ENCODE results near the gene MAMSTR.
"Not testable (repeated sequence)": the region's sequence is repeated elsewhere in the genome, so short reads cannot be mapped to it uniquely, and the experiment has no call there.

Gene MAMSTR

DNA sequence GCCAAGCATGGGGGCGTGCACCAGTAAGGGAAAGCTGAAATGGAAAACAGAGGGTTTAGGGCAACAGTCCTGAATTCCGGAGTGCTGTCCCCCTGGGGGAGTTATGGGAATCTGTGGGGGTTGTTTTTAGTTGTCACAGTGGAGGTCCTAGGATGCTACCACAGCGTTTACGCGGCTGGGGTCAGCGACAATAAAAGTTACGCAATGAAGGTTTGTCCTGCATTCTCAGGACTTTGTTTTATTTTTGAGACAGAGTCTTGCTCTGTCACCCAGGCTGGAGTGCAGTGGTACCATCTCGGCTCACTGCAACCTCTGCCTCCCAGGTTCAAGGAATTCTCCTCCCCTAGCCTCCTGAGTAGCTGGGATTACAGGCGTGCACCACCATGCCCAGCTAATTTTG is 25.9 kb downstream of the MAMSTR start:
- in situ Hi-C loops (cut with HindIII; ENCODE audit: low sequenced_read_pairs), result not testable (repeated sequence)

DNA sequence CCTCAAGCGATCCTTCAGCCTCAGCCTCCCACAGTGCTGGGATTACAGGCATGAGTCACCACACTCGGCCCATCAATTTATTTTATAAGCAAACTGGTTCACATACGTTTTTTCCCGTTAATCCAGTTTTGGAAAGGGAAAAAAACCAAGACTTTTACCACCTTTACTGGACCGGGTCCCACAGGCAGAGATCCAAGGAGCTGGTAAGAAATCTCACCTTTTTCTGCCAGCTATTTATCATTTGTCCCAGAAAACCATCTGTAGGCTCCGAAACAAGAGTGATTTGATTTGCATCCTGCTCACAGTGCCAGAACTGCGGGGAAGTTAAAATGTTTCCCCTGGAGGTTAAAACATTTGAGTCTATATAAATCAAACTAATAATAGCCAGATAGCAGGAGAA is 30.1 kb downstream of the MAMSTR start:
- in situ Hi-C loops (cut with HindIII; ENCODE audit: low sequenced_read_pairs), result no loop called here

DNA sequence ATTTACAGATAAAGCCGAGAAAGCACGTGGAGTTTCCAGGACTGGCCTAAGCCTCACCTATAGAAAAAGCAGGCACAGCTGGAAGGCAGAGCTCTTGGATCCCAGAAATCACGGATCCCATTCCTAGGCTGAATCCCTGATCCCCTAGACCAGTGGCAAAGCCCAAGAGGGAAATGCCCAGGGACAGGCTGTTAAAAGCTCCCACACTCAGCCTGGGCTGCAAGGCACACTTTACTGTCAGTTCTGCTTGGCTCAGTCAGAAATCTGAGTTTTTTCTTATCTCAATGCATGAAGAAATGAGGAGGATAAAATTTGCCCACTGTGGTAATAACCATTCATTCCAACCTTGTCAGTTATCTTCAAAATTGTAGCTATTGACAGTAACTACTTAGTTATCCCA is 31.7 kb downstream of the MAMSTR start:
- in situ Hi-C loops (cut with HindIII; ENCODE audit: low sequenced_read_pairs), result no loop called here

DNA sequence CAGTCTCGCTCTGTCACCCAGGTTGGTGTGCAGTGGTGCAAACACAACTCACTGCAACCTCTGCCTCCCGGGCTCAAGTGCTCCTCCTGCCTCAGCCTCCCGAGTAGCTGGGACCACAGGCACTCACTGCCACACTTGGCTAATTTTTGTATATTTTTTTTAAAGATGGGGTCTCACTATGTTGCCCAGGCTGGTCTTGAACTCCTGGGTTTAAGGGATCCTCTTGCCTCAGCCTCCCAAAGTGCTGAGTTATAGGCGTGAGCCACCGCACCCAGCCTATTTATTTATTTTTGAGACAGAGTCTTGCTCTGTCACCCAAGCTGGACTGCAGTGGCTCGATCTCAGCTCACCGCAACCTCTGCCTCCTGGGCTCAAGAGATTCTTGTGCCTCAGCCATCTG is 32.9 kb downstream of the MAMSTR start:
- in situ Hi-C loops (cut with HindIII; ENCODE audit: low sequenced_read_pairs), result not testable (repeated sequence)

DNA sequence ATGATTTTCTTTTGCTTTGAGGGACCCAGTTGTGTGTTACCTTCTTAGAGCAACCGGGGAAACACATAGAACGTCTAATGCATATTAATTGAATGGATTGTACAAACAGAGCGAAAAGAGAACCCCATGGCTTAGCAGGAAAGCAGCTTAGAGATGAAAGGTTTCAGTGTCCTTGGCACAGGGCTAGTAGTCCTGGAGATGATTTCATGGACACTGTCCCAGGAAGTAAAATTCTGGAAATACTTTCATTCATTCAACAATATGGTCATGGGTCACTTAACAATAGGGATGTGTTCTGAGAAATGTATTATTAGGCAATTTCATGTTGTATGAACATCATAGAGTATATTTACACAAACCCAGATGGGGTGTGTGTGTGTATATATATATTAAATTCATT is 33.4 kb downstream of the MAMSTR start:
- in situ Hi-C loops (cut with HindIII; ENCODE audit: low sequenced_read_pairs), result no loop called here

DNA sequence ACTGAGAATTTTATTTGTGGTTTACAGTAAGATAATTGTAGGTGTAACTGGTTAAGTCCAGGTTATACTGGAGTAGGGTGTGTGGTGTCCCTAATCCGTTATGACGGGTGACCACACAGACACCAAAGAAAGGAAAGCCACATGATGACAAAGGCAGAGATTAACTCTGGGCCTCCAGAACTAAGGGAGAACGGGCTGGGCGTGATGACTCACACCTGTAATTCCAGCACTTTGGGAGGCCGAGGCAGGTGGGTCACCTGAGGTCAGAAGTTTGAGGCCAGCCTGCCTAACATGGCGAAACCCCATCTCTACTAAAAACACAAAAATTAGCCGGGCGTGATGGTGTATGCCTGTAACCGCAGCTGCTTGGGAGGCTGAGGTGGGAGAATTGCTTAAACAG is 33.9 kb downstream of the MAMSTR start:
- in situ Hi-C loops (cut with HindIII; ENCODE audit: low sequenced_read_pairs), result no loop called here

DNA sequence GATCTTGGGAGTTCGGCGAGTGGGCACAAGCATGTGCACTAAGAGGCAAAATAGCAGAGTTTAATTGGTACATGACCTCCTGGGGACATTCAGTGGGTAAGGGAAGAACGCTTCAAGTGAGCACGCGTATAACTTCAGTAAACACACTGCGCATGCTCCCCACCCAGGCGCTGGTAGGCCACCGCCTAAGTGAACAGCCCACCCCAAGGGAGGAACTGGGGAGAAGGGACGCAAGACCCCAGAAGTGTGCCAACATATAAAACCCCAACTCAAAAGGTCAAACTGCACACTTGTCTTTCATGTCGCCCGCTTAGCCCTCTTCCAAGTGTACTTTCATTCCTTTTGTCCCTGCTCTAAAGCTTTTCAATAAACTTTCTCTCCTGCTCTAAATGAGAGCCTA is 36.2 kb downstream of the MAMSTR start:
- in situ Hi-C loops (cut with HindIII; ENCODE audit: low sequenced_read_pairs), result no loop called here

DNA sequence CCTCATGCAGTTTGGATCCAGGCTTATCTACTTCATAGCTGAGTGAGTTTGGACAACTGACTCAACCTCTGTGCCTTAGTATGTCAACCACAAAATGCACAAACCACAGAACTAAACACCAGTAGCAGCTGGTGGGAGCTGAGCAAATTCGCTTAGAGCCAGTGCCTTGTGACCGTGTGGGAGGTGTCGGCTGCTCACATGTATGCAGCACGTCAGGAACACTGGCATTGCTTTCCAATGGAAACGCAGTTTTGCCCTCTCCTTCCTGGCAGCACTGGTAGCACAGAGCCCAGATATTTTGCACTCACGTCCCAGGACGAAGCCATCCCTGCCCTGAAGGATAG is 38.4 kb downstream of the MAMSTR start:
- in situ Hi-C loops (cut with HindIII; ENCODE audit: low sequenced_read_pairs), result no loop called here

DNA sequence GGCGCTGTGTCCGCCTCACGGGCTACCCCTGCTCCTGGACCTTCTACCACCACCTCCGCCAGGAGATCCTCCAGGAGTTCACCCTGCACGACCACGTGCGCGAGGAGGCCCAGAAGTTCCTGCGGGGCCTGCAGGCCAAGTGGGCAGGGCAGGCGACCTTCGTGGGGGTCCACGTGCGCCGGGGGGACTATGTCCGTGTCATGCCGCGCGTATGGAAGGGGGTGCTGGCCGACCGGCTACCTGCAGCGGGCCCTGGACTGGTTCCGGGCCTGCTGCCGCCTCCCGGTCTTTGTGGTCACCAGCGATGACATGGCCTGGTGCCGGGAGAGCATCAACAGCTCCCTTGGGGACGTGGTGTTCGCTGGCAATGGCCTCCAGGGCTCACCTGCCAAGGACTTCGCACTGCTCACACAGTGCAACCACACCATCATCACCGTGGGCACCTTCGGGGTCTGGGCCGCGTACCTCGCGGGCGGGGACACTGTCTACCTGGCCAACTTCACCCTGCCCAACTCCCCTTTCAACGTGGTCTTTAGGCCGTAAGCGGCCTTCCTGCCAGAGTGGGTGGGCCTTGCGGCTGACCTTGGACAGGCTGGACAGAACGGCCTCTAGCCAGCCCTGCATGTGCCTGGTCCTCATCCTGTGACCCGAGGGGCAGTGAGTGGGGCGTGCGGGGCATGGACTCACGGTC is 38.9 kb downstream of the MAMSTR start:
- in situ Hi-C loops (cut with HindIII; ENCODE audit: low sequenced_read_pairs), result no loop called here

DNA sequence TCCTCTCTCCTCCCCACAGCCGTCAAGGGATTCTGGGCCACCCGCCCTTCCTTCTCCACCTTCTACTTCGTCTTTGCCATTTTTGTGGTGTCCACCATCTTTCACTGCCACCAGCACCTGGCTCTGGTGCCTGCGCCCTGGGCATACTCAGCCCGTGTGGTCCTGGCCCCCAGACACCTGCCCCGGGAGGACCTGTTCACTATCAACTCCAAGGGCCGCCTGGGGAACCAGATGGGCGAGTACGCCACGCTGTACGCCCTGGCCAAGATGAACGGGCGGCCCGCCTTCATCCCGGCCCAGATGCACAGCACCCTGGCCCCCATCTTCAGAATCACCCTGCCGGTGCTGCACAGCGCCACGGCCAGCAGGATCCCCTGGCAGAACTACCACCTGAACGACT is 39.5 kb downstream of the MAMSTR start:
- in situ Hi-C loops (cut with HindIII; ENCODE audit: low sequenced_read_pairs), result not testable (repeated sequence)

DNA sequence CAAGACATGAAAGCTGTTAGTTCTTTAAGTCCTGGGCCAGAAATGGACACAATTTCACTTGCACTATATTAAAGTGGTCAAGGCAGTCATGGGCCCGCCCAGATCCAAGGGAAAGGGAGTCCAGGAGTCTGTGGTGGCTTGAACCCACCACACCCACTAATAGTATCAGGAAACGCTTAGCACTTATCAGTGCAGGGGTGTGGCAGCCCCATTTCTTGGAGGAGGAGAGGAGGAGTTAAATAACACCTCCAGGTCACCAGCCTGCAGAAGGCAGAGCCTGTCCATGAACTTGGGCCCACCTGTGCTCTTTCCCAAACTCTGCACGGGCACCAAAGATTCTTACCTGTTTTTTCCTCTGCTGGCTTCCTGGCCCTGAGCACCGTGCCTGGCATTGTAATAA is 41.3 kb downstream of the MAMSTR start:
- in situ Hi-C loops (cut with HindIII; ENCODE audit: low sequenced_read_pairs), result loop anchor here (10.0 kb wide), 1 partner anchor 117 kb away; no protein-coding TSS in a partner anchor

DNA sequence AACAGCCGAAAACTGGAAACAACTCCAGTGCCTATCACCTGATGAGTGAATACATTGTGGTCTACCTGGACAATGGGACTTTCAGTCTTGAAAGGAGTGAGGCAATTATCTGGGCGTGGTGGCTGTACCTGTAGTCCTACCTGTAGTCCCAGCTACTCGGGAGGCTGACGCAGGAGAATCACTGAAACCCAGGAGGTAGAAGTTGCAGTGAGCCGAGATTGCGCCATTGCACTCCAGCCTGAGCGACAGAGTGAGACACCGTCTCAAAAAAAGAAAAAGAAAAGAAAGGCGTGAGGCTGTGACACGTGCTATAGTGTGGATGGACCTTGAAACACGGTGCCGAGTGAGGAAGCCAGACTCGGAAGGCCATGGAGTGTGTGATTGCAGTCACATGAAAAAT is 42.6 kb downstream of the MAMSTR start:
- in situ Hi-C loops (cut with HindIII; ENCODE audit: low sequenced_read_pairs), result loop anchor here (10.0 kb wide), 1 partner anchor 118 kb away; no protein-coding TSS in a partner anchor

DNA sequence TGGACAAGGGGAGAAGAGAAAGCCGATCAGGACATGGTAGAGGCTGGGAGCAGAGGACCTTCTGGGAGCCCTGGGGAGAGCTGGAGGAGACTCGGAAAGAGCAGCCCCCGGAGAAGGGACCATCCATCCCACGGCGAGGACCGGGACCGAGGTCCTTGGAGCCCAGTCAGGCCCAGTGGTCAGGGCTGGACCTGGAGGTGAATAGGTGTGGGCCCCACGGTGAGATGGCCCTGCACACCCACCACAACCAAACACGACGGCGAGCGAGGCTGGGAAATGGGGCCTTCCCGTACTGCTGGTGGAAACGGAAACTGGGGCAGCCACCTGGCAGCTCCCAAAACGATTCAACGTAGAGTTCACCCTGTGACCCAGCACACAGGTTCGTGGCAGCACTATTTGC is 43.0 kb downstream of the MAMSTR start:
- in situ Hi-C loops (cut with HindIII; ENCODE audit: low sequenced_read_pairs), result loop anchor here (10.0 kb wide), 1 partner anchor 118 kb away; no protein-coding TSS in a partner anchor

DNA sequence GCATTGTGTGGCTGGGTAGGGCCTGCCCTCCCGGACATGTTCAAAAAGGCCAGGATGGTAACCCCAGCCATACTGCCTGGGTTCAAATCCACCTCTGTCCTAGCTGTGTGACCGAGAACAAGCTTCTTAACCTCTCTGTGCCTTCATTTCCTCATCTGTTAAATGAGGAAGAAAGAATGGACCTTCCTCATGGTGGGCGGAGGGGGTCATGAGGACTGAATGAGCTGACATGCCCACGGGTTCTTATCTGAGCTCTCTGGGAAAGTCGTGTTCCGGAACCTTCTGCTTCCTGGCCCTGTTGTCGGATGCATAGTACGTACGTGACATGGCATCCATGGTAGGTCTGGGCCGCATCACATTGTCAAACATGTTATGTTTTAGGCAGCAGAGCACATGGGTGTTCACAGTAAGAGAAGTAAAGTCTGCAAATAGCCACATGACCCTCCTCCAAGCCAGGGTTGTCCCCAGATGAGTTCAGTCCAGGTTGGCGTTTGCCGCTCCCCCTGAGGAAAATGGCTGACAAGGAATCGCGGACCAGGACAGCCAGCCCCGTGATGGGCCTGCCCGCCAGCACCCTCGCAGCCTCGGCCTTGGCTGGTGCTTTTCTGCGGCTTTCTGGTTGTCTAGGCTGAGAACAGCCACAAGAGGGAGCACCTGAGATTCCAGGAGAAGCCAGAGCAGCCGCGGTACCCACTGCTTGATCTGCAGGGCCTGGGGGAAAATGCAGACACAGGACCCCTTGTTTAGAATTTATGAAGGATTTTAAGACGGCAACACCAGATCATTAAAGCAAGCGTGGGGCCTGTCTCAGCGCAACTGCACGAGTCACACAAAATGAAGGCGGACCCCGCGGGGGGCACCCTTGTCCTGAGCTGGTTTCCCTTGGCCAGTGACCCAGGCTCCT is 44.4 kb downstream of the MAMSTR start:
- in situ Hi-C loops (cut with HindIII; ENCODE audit: low sequenced_read_pairs), result loop anchor here (10.0 kb wide), 1 partner anchor 120 kb away; no protein-coding TSS in a partner anchor

DNA sequence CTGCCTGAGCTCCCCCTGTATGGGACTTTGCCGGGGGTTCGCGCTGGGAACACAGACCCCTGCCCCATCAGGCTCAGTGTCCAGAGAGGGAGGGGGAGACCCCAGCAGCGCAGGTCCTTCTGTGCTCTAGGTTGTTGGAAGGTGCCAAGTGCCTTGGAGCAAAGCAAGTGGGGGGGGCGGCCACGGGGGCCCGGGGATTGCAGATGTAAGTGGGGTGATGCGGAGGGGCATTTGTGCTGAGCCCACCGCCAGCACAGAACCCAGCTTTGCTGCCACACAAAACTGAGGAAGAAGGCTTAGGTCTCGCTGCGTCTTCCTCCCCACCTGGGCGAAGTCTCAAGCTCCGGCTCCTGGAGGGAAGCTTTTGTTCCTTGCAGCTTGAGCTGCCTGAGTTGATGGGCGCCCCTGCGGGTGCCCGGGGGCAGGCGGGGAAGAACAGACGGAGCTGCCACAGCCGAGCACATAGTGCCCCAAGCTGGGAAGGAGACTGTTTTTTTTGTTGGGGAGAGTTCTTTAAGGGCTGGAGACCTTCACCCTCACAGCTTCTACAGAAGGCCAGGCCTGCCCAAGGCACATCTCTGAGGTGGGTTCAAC is 45.2 kb downstream of the MAMSTR start:
- in situ Hi-C loops (cut with HindIII; ENCODE audit: low sequenced_read_pairs), result loop anchor here (10.0 kb wide), 1 partner anchor 120 kb away; no protein-coding TSS in a partner anchor

DNA sequence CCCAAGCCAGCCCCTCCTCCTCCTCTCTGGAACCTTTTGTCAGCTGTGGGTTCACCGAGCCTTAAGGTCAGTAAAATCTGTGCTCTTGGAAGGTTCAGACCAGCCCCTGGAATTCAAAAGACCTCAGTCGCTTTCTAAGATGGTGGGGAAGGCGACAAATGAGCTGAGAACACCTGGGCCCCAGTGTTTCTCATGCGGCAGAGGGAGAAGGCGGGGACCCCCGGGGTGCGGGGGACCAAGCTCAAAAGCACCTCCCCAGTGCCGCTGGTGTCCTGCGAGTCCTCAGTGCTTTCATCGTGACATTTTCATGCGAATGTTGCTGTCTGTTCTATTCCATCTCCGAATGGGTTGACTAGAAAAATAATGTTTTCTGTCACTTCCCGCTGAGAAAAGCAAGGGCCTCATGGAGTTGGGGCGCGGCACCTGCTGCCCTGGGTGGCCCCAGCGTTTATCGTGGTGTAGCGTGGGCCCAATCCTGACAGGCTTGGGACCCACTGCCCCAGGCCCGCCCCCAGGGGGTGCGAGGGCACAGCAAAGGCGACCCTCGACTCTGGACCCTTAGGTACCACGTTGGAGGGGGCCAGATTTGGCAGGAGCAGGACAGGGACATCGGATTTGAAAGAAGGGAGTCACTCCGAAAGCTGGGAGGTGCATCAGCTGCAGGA is 46.0 kb downstream of the MAMSTR start:
- in situ Hi-C loops (cut with HindIII; ENCODE audit: low sequenced_read_pairs), result loop anchor here (10.0 kb wide), 1 partner anchor 121 kb away; no protein-coding TSS in a partner anchor

DNA sequence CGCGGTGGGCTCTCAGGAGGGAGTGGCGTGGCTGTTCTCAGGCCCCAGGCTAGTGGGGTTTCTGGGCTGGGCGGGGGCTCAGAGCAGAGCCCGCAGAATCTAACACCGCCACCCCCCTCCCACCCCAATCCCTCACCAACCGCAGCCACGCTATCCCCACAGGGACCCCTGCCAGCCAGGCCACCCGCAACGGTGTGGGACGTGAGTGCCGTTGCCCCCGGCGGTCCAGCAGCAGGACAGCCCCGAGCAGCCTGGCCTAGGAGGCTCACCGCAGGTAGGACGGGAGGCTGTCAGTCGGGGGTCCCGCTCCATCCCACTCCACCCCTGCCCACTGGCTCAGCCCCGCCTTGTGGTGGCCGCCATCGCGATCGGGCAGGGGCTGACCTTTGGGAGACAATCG is 46.5 kb downstream of the MAMSTR start, which contains the start of gene NTN5:
Gene NTN5 (minus strand): TSS at position 24 of the 400 bp plus-strand sequence. CDS start 2,031 bp downstream, outside the sequence.
- in situ Hi-C loops (cut with HindIII; ENCODE audit: low sequenced_read_pairs), result loop anchor here (10.0 kb wide), 1 partner anchor 122 kb away; no protein-coding TSS in a partner anchor

DNA sequence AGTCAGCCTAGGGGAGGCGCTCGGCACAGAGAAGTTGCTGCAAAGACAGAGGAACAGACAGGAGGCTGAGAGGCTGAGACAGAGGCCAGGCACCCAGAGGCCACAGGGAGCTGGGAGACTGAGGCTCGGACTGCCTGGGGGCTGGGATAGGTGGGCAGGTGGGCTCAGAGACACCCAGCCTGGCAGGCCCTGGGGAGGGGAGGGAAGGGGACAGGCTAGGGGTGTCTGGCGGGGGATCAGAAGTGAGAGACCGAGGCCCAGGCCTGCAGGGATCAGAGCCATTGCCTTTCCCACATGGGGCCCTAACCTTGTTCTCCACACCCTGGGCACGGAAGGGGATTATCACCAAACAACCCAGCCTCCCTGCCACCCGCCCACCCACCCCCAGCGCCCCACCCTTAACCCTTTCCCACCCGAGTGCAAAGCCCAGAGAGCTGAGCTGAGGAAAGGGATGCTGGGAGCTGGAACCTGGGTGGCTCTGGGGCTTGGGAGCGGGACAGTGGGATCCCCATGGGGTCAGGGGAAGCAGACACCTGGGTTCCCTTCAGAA is 48.0 kb downstream of the MAMSTR start:
- in situ Hi-C loops (cut with HindIII; ENCODE audit: low sequenced_read_pairs), result loop anchor here (10.0 kb wide), 1 partner anchor 123 kb away; no protein-coding TSS in a partner anchor

DNA sequence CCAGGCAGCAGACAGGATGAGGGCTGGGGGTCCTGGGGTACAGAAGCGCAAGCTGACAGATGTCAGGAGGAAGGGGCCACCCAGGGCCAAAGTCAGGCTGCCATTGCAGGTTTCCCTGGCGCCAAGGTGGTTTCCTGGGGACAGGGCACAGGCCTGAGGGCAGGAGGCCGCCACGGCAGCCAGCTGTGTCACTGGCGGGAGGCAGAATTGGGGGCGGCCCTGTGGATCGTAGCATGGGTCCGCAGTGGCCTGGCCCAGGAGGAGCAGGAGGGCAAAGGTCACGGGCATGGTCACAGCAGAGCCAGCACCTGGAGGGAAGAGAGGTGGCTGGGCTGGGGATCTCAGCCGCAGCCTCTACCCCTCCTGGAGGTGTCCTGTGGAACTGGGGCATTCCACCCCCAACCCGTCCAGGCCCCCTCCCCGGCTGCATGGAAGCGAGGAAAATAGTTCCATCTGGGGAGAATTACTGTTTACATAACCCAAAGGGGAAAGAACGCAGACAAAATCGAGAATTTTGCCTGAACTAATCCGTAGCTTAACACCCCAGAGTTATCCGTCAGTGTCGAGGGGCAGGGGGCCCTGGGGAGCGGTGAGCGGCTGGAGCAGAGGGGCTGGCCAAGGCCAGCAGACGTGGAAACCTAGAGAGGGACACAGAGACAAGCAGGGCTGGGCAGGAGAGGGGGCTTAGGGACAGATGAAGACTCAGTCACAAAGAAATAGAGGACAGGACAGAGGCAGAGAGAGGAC is 48.7 kb downstream of the MAMSTR start:
- in situ Hi-C loops (cut with HindIII; ENCODE audit: low sequenced_read_pairs), result loop anchor here (10.0 kb wide), 1 partner anchor 124 kb away; no protein-coding TSS in a partner anchor

All from endothelial cell of hepatic sinusoid (primary cell).